WTC11 (cell line): ENCODE results near the gene OSGEP.

Source experiments
- ATF3 ChIP-seq: sonication (generic); formaldehyde crosslinking; conservative IDR thresholded peaks from 2 replicates; pipeline ENCODE4 v1.8.1; 2022; ENCODE audit warnings: mild to moderate bottlenecking, missing genetic modification reagents
- CTCF ChIP-seq: fragments of 200-600 bp; IDR thresholded peaks from 2 replicates; pipeline ENCODE4 v1.8.0; 2022; ENCODE audit warnings: antibody characterized with exemption
- FOXJ3 ChIP-seq: sonication (generic); formaldehyde crosslinking; IDR thresholded peaks from 2 replicates; pipeline ENCODE4 v1.9.0; 2021; ENCODE audit warnings: missing genetic modification reagents, mild to moderate bottlenecking, borderline replicate concordance
- FOXK1 ChIP-seq: sonication (generic); formaldehyde crosslinking; IDR thresholded peaks from 2 replicates; pipeline ENCODE4 v1.8.0; 2022; ENCODE audit warnings: mild to moderate bottlenecking, moderate library complexity, missing genetic modification reagents
- MAX ChIP-seq: sonication (generic); formaldehyde crosslinking; IDR thresholded peaks from 2 replicates; pipeline ENCODE4 v1.8.0; 2022; ENCODE audit warnings: mild to moderate bottlenecking, missing genetic modification reagents
- NFATC4 ChIP-seq: fragments of 250-450 bp; sonication (Bioruptor Pico); IDR thresholded peaks from 2 replicates; pipeline ENCODE4 v1.9.0; 2021; ENCODE audit warnings: mild to moderate bottlenecking
- NFYB ChIP-seq: sonication (generic); formaldehyde crosslinking; conservative IDR thresholded peaks from 2 replicates; pipeline ENCODE4 v1.8.0; 2022; ENCODE audit warnings: low read depth, missing genetic modification reagents
- NR2C2 ChIP-seq: sonication (generic); formaldehyde crosslinking; IDR thresholded peaks from 2 replicates; pipeline ENCODE4 v1.8.0; 2022; ENCODE audit warnings: mild to moderate bottlenecking, missing genetic modification reagents
- TEAD4 ChIP-seq: sonication (generic); formaldehyde crosslinking; IDR thresholded peaks from 2 replicates; pipeline ENCODE4 v1.8.0; 2022; ENCODE audit warnings: mild to moderate bottlenecking, missing genetic modification reagents
- ZNF423 ChIP-seq: fragments of 250-450 bp; sonication (Bioruptor Pico); IDR thresholded peaks from 2 replicates; pipeline ENCODE4 v2.1.2; 2022; ENCODE audit warnings: mild to moderate bottlenecking, moderate library complexity

- TF ChIP-seq NR2C2 (CRISPR knock-in tag) (no peak), CTCF (no peak), FOXK1 (CRISPR knock-in tag) (no peak), TEAD4 (CRISPR knock-in tag) (no peak), NFATC4 (CRISPR knock-in tag) (no peak), MAX (CRISPR knock-in tag) (no peak), ATF3 (CRISPR knock-in tag) (no peak), ZNF423 (CRISPR knock-in tag) (no peak), FOXJ3 (CRISPR knock-in tag) (no peak), NFYB (no peak)
These were observed 22.7 kb upstream of the OSGEP start for GRCh38 chr14:20477211-20477876.
